HG02759 (cell line): ENCODE results near the gene TFPI.

Source experiments
- ATAC-seq: cut with Tn5 transposase; IDR thresholded peaks from one replicate; pipeline ENCODE4 v1.9.1; 2021; ENCODE audit warnings: mild to moderate bottlenecking, moderate library complexity; ENCODE audit not compliant: unreplicated experiment

The TFPI gene

GRCh38 chr2:187422282-187422681 lies 132.0 kb downstream of the TFPI start:
- no peak for ATAC-seq

GRCh38 chr2:187421519-187421918 lies 132.7 kb downstream of the TFPI start:
- no peak for ATAC-seq

GRCh38 chr2:187419808-187420207 lies 134.4 kb downstream of the TFPI start:
- no peak for ATAC-seq

DNA sequence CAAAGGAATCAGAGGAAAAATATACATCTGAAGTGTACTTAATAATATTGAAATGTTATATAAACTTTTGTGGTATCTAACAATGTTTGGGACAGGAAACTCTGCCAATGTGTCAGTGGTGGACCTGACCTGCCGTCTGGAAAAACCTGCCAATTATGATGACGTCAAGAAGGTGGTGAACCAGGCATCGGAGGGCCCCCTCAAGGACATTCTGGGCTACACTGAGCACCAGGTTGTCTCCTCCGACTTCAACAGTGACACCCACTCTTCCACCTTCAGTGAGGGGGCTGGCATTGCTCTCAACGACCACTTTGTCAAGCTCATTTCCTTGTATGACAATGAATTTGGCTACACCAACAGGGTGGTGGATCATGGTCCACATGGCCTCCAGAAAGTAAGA lies 138.8 kb downstream of the TFPI start:
- ATAC-seq, result no peak
